Measurements from ENCODE around the gene SARS2. TPM values are rescaled to one million over a fixed set of nuclear protein-coding genes. Genes with fewer than 3 reads are reported as not detected.

The SARS2 gene
- total RNA-seq, 1 donor from 2014 or later = 1.4 TPM

DNA sequence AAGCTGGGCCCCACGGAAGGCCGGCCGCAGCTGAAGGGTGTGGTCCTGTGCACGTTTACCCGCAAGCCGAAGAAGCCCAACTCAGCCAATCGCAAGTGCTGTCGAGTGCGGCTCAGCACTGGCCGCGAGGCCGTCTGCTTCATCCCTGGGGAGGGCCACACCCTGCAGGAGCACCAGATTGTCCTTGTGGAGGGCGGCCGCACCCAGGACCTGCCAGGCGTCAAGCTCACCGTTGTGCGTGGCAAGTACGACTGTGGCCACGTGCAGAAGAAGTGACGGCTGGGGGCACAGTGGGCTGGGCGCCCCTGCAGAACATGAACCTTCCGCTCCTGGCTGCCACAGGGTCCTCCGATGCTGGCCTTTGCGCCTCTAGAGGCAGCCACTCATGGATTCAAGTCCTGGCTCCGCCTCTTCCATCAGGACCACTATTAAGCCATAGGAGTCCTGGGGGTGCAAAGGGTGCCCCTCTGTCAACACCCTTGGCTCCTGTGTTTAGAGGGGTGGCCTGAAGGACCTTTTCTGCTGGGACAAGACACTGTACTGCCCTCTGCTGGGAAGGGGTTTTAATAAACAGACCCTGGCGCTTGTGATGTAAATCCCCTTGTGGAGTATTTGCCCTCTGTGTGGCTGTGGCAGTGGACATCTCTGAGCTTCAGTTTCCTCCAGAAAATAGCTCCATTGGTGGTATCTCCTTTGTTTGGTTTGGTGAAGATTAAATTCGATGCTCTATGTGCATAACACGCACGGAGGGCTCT, 2.0 kb upstream of the SARS2 start:
- Histone ChIP-seq H3K4me1 (peaks cover 9 to 14% of the 10 kb centered on the region in 2 donors), H3K9me3 (no peaks in the 10 kb centered on the region), H3K4me3 (no peak overlapping the region), H3K36me3 (peaks cover 2 to 25% of the 10 kb centered on the region in 2 donors), H3K27ac (no peak overlapping the region), H3K27me3 (no peaks in the 10 kb centered on the region)
- DNase-seq (ENCODE audit: low spot score in 2 of 2) = no peak
- TF ChIP-seq, protein P1, sequence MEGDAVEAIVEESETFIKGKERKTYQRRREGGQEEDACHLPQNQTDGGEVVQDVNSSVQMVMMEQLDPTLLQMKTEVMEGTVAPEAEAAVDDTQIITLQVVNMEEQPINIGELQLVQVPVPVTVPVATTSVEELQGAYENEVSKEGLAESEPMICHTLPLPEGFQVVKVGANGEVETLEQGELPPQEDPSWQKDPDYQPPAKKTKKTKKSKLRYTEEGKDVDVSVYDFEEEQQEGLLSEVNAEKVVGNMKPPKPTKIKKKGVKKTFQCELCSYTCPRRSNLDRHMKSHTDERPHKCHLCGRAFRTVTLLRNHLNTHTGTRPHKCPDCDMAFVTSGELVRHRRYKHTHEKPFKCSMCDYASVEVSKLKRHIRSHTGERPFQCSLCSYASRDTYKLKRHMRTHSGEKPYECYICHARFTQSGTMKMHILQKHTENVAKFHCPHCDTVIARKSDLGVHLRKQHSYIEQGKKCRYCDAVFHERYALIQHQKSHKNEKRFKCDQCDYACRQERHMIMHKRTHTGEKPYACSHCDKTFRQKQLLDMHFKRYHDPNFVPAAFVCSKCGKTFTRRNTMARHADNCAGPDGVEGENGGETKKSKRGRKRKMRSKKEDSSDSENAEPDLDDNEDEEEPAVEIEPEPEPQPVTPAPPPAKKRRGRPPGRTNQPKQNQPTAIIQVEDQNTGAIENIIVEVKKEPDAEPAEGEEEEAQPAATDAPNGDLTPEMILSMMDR (IDR thresholded peaks at IDR 0.05) = no peak
- intact Hi-C loops (cut with DNase I) = loop anchor here (10.0 kb wide), 1 partner anchor 418 kb away; no protein-coding TSS in a partner anchor

DNA sequence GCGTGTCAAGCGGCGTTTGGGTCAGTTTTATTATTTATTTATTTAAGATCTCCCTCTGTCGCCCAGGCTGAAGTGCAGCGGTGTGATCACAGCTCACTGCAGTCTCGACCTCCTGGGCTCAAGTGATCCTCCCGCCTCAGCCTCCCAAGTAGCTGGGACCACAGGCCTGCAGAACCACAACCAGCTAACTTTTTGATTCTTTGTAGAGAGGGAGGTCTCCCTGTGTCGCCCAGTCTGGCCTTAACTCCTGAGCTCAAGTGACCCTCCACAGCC, 894 bp upstream of the SARS2 start:
- Histone ChIP-seq H3K9me3 (no peaks in the 10 kb centered on the region), H3K4me3 (peak overlapping the region; percentile 83 to 93), H3K4me1 (peaks cover 9 to 14% of the 10 kb centered on the region in 2 donors), H3K36me3 (peaks cover 2 to 25% of the 10 kb centered on the region in 2 donors), H3K27ac (peak overlapping the region in 1 of 2 donors; percentile 77), H3K27me3 (no peaks in the 10 kb centered on the region)
- no peak for DNase-seq (ENCODE audit: low spot score in 2 of 2)
- intact Hi-C loops (cut with DNase I) = loop anchor here (2.0 to 10.0 kb wide), 3 partner anchors 43 to 417 kb away; partner anchors contain the start of gene FBXO17
- TF ChIP-seq, protein P1 (IDR thresholded peaks at IDR 0.05) = no peak

DNA sequence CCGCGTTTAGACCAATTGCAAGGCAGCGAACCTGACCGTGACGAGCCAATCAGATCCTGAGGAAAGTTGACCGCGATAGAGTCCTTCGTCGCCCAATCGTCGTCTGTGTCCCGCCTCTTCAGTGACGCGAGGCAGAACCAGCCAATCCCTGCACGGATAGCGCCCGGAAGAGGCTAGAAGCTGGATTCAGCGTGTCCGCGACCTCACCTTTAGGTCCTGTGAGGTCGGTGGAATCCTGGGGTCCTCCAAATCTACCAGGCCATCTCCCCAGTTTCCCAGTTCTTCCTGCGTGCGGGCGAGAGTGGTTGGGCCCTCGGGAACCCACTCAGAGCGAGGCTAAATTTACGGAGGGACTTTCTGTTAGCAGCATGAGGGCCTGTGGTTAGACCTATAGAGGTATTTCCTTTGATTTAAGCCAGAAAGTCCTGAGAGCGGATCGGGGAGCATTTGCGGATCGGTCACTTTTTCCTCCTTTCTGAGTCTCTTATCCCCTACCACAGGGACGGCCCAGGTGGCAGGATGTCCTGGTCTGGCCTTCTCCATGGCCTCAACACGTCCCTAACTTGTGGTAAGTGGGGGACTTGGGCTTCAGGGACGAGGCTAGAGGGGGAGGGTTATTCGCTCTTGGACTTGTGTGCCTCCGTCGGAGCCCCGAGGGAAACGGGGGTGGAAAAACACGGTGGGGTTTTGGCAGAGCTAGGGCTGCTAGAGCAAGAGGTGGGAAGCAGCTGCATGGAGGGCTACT, 385 bp upstream of the SARS2 start, which contains the start of gene MRPS12:
TSS of gene MRPS12 (plus strand) at position 169 of the 745 bp plus-strand sequence. CDS start at position 520, 351 bp downstream.
- Histone ChIP-seq H3K27me3 (no peaks in the 10 kb centered on the region), H3K4me1 (peaks cover 9 to 14% of the 10 kb centered on the region in 2 donors), H3K9me3 (no peaks in the 10 kb centered on the region), H3K36me3 (peaks cover 5 to 25% of the 10 kb centered on the region in 2 donors), H3K27ac (peak within 1 kb of the TSS; percentile 70 to 77), H3K4me3 (peak within 1 kb of the TSS; percentile 83 to 93)
- DNase-seq (ENCODE audit: low spot score in 2 of 2) = peak; percentile 95 to 99
- TF ChIP-seq, protein P1 (IDR thresholded peaks at IDR 0.05) = no peak
- intact Hi-C loops (cut with DNase I) = loop anchor here (1.0 to 10.0 kb wide), 6 partner anchors 32 to 528 kb away; partner anchors contain the start of genes FAM98C, FBXO17, HNRNPL and NFKBIB

DNA sequence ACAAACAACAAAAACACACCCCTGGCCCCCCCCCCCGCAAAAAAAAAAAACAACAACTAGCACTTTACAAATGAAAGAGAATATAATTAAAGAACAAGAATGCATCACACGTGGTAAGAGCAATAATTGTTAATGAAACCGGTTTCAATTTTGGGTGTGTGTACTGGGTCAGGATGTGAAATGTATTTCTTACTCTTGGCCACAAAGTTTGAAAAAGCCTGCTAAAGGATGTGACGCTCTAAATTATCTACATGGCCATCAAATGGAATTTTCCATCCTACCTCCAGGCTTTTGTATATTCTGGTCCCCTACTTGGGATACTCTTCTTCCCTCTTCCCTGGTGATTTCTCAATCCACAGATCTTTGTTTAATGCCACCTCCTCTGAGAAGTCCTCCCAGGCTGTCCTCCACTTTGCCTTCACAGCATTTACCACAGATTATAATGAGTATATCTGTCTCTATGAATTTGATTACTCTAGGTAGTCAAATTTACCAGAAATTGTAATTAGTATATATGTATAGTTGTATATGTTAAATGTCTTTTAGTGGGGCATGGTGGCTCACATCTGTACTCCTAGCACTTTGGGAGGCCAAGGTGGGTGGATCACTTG, 2.1 kb downstream of the SARS2 start:
- no peak for DNase-seq (ENCODE audit: low spot score in 2 of 2)
- Histone ChIP-seq H3K36me3 (peaks cover 13 to 25% of the 10 kb centered on the region in 2 donors), H3K27ac (no peak overlapping the region), H3K4me3 (no peak overlapping the region), H3K27me3 (no peaks in the 10 kb centered on the region), H3K4me1 (peaks cover 9 to 14% of the 10 kb centered on the region in 2 donors), H3K9me3 (no peaks in the 10 kb centered on the region)
- TF ChIP-seq, protein P1 (IDR thresholded peaks at IDR 0.05) = no peak
- intact Hi-C loops (cut with DNase I) = no loop called here

DNA sequence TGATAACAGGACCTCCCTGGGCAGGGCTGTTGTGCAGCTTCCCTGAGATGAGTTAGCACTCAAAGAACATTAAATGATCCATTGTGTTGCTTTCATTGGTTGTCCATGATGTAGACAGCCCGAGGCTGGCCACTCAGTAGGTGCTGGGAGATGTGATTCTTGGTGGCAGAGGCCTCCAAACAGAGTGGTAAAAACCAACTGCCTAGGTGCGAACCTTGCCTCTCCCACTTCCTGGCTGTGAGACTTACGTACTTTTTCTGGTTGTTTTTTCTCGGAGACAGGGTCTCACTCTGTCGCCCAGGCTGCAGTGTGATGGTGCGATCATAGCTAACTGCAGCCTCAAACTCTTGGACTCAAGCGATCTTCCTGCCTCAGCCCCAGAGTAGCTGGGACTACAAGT, 6.2 kb downstream of the SARS2 start:
- no peak for DNase-seq (ENCODE audit: low spot score in 2 of 2)
- Histone ChIP-seq H3K36me3 (peaks cover 14 to 19% of the 10 kb centered on the region in 2 donors), H3K9me3 (no peaks in the 10 kb centered on the region), H3K4me3 (no peak overlapping the region), H3K27me3 (no peaks in the 10 kb centered on the region), H3K27ac (no peak overlapping the region), H3K4me1 (no peaks in the 10 kb centered on the region)
- intact Hi-C loops (cut with DNase I) = no loop called here
- TF ChIP-seq, protein P1 (IDR thresholded peaks at IDR 0.05) = no peak
